ENCODE results near the gene NINL. TPM values are rescaled to one million over a fixed set of nuclear protein-coding genes. Genes with fewer than 3 reads are reported as not detected.

NINL gene
- total and polyA plus RNA-seq, 2 of the 8 experiments (the other 6 are each of a cell fraction or from before 2014, with no cell fraction given), result 15.3 to 30.0 TPM

DNA sequence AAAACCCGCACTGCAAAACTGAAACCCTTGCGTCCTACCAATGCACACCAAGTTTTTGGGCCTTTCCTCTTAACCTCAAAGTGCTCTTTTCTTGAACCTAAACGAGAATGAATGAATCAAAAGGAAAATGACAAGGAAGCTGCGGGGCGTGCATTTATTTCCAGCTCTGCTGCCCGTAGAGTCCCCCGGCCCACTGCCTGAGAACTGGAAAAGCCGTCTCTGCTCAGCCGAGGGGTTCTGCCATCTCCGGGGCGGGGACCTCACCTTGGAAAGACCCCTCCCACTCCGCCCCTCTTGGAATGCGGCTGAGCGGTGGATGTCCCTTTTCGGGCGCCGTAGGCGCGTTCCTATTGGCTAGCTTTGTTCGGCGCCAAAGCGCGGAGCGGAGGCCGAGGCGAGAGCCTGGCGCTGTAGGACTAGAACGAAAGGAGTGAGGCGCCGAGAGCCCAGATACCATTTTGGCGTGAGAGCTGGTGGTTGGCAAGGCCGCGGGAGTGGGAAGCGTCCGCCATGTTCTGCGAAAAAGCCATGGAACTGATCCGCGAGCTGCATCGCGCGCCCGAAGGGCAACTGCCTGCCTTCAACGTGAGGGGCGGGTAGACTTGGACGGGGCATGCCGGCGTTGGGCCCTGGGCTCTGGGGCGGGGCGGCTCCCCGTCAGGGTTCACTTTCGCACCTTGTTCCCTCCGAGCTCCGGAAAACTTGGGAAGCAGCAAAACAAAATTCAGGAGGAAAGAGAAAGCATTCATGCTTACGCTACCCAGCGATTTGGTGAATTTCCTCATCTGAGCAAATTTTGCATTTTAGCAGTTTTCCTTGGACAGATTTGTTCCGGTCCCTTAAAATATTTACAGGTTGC is 177.8 kb downstream of the NINL start, which contains the start of gene GINS1 (continued):
- TF ChIP-seq HDAC6 (IDR thresholded peaks at IDR 0.05; ENCODE audit: low read depth, low read length) (no peak), JUN (IDR thresholded peaks at IDR 0.05; ENCODE audit: low read depth, low read length) (no peak), POLR2A (IDR thresholded peaks at IDR 0.05; ENCODE audit: control extremely low read depth in 1 of 2, low read depth in 2 of 2, low read length in 2 of 2) (peak; percentile 85 to 98), GTF2F1 (IDR thresholded peaks at IDR 0.05; ENCODE audit: borderline replicate concordance, low read depth, low read length) (peak; percentile 55; the same call in 1 of the 2 replicates), RXRA (IDR thresholded peaks at IDR 0.05; ENCODE audit: insufficient read depth, low read depth, low read length) (no peak), PHF8 (conservative IDR thresholded peaks at IDR 0.05; ENCODE audit: low read depth, low read length) (peak; percentile 96), TAF1 (IDR thresholded peaks at IDR 0.05; ENCODE audit: low read depth, low read length) (peak; percentile 99), TCF12 (IDR thresholded peaks at IDR 0.05; ENCODE audit: low read depth, low read length) (no peak), POLR2AphosphoS5 (IDR thresholded peaks at IDR 0.05; ENCODE audit: low read depth, low read length) (peak; percentile 98), JUND (IDR thresholded peaks at IDR 0.05; ENCODE audit: low read length) (no peak), EP300 (IDR thresholded peaks at IDR 0.05; ENCODE audit: borderline replicate concordance in 1 of 2, low read depth in 2 of 2, low read length in 2 of 2) (peak in 1 of 2 experiments; percentile 68; a peak in 1 of 3 replicates), RFX5 (IDR thresholded peaks at IDR 0.05; ENCODE audit: borderline replicate concordance, low read depth, low read length) (no peak), ASH2L (IDR thresholded peaks at IDR 0.05; ENCODE audit: low read length) (peak; percentile 80), TEAD4 (IDR thresholded peaks at IDR 0.05; ENCODE audit: low read depth, low read length) (peak; percentile 97), GABPA (IDR thresholded peaks at IDR 0.05; ENCODE audit: borderline replicate concordance, insufficient read depth, low read length) (0 out of 2 replicates have a peak, but pooled peaks have one; percentile 25)
